ENCODE results near the gene ANXA10.
"Not testable (repeated sequence)": the region's sequence is repeated elsewhere in the genome, so short reads cannot be mapped to it uniquely, and the experiment has no call there.

The ANXA10 gene

DNA sequence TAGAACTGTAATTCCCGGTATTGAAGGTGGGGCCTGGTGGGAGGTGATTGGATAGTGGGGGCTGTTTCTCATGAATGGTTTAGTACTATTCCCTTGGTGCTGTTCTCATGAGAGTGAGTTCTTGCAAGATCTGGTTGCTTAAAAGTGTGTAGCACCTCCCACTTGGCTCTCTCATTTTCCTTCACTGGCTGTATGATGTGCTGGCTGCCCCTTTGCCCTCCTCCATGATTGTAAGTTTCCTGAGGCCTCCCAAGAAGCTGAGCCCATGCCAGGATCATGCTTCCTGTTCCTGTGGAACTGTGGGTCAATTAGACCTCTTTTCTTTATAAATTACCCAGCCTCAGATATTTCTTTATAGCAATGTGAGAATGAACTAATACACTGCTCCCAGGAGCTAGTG is 8.7 kb downstream of the ANXA10 start:
- Histone ChIP-seq H3K79me2 (ENCODE audit: insufficient read depth, low read length) (no peaks in the 10 kb centered on the region), H3K9me2 (replicated peaks; ENCODE audit: low read depth, low read length) (no peaks in the 10 kb centered on the region), H4K20me1 (ENCODE audit: insufficient read depth, low read length, poor library complexity, severe bottlenecking) (no peaks in the 10 kb centered on the region), H3K4me3 (ENCODE audit: low read length, poor library complexity, severe bottlenecking) (no peak overlapping the region), H2AFZ (ENCODE audit: low read length) (no peak overlapping the region), H3K4me1 (ENCODE audit: insufficient read depth, low read length, poor library complexity, severe bottlenecking) (no peaks in the 10 kb centered on the region), H3K27me3 (ENCODE audit: insufficient read depth, low read length, poor library complexity, severe bottlenecking) (no peaks in the 10 kb centered on the region), H3K36me3 (ENCODE audit: insufficient read depth, low read length) (no peaks in the 10 kb centered on the region), H3K4me2 (ENCODE audit: low read depth, low read length, poor library complexity, severe bottlenecking) (no peak overlapping the region), H3F3A (ENCODE audit: low read depth) (no peaks in the 10 kb centered on the region), H3K9me3 (ENCODE audit: insufficient read depth, low read depth, low read length) (no peaks in the 10 kb centered on the region), H3K9ac (ENCODE audit: low read depth, low read length, poor library complexity, severe bottlenecking) (no peak overlapping the region)
- TF ChIP-seq, protein P1, sequence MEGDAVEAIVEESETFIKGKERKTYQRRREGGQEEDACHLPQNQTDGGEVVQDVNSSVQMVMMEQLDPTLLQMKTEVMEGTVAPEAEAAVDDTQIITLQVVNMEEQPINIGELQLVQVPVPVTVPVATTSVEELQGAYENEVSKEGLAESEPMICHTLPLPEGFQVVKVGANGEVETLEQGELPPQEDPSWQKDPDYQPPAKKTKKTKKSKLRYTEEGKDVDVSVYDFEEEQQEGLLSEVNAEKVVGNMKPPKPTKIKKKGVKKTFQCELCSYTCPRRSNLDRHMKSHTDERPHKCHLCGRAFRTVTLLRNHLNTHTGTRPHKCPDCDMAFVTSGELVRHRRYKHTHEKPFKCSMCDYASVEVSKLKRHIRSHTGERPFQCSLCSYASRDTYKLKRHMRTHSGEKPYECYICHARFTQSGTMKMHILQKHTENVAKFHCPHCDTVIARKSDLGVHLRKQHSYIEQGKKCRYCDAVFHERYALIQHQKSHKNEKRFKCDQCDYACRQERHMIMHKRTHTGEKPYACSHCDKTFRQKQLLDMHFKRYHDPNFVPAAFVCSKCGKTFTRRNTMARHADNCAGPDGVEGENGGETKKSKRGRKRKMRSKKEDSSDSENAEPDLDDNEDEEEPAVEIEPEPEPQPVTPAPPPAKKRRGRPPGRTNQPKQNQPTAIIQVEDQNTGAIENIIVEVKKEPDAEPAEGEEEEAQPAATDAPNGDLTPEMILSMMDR (conservative IDR thresholded peaks at IDR 0.05; ENCODE audit: low read length): no peak

DNA sequence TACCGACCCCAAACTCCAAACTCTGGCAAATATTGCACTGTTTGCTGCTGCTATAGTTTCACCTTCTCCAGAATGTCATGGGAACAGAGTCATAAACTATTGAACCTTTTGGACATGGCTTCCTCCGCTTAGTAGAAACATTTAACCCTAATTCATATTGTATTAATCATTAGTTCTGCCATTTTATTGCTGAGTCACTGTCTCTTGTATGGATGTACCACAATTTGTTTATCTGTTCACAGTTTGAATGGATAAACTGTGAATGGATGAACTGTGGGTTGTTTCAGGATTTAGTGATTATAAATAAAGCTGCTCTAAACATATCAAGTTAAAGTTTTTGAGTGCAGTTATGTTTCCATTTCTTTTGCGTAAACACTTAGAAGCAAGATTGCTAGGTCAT is 10.1 kb downstream of the ANXA10 start:
- H3K4me1 ChIP-seq (ENCODE audit: insufficient read depth, low read length, poor library complexity, severe bottlenecking): no peaks in the 10 kb centered on the region
- no peaks in the 10 kb centered on the region for H3K79me2 ChIP-seq (ENCODE audit: insufficient read depth, low read length)
- no peaks in the 10 kb centered on the region for H3K9me2 ChIP-seq (replicated peaks; ENCODE audit: low read depth, low read length)
- H4K20me1 ChIP-seq (ENCODE audit: insufficient read depth, low read length, poor library complexity, severe bottlenecking): no peaks in the 10 kb centered on the region
- no peak overlapping the region for H2AFZ ChIP-seq (ENCODE audit: low read length)
- no peak overlapping the region for H3K9ac ChIP-seq (ENCODE audit: low read depth, low read length, poor library complexity, severe bottlenecking)
- H3K36me3 ChIP-seq (ENCODE audit: insufficient read depth, low read length): no peaks in the 10 kb centered on the region
- no peaks in the 10 kb centered on the region for H3K9me3 ChIP-seq (ENCODE audit: insufficient read depth, low read depth, low read length)
- no peak overlapping the region for H3K4me3 ChIP-seq (ENCODE audit: low read length, poor library complexity, severe bottlenecking)
- TF ChIP-seq, protein P1 (conservative IDR thresholded peaks at IDR 0.05; ENCODE audit: low read length): no peak
- no peak for TF ChIP-seq EZH2phosphoT487 (IDR thresholded peaks at IDR 0.05; ENCODE audit: borderline replicate concordance)
- H3K27me3 ChIP-seq (ENCODE audit: insufficient read depth, low read length, poor library complexity, severe bottlenecking): no peaks in the 10 kb centered on the region
- no peak overlapping the region for H3K4me2 ChIP-seq (ENCODE audit: low read depth, low read length, poor library complexity, severe bottlenecking)
- H3F3A ChIP-seq (ENCODE audit: low read depth): no peaks in the 10 kb centered on the region

DNA sequence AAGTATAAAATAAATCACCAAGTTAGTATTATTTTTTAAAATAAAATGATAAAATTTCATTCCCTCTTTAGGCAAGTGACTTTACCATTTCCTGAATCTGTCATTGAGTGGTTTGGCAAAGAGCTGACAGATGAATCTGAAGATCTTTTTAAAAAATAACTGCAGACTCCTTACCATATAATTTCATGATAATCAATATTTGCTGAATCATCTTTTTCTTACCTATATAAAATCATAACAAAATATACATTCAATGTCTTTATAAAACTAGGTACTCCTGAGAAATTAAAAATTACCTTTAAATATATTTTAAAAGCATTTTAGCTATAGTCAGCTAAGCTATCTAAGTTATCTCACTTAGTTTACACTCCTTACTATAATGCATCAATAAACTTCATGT is 17.2 kb downstream of the ANXA10 start:
- no peaks in the 10 kb centered on the region for H3F3A ChIP-seq (ENCODE audit: low read depth)
- no peaks in the 10 kb centered on the region for H3K36me3 ChIP-seq (ENCODE audit: insufficient read depth, low read length)
- no peak overlapping the region for H3K4me2 ChIP-seq (ENCODE audit: low read depth, low read length, poor library complexity, severe bottlenecking)
- H3K4me1 ChIP-seq (ENCODE audit: insufficient read depth, low read length, poor library complexity, severe bottlenecking): no peaks in the 10 kb centered on the region
- no peak overlapping the region for H3K9ac ChIP-seq (ENCODE audit: low read depth, low read length, poor library complexity, severe bottlenecking)
- H3K27me3 ChIP-seq (ENCODE audit: insufficient read depth, low read length, poor library complexity, severe bottlenecking): no peaks in the 10 kb centered on the region
- H3K9me2 ChIP-seq (replicated peaks; ENCODE audit: low read depth, low read length): no peaks in the 10 kb centered on the region
- H3K4me3 ChIP-seq (ENCODE audit: low read length, poor library complexity, severe bottlenecking): no peak overlapping the region
- TF ChIP-seq, protein P1 (conservative IDR thresholded peaks at IDR 0.05; ENCODE audit: low read length): no peak
- no peak for TF ChIP-seq EZH2phosphoT487 (IDR thresholded peaks at IDR 0.05; ENCODE audit: borderline replicate concordance)
- H4K20me1 ChIP-seq (ENCODE audit: insufficient read depth, low read length, poor library complexity, severe bottlenecking): no peaks in the 10 kb centered on the region
- no peaks in the 10 kb centered on the region for H3K9me3 ChIP-seq (ENCODE audit: insufficient read depth, low read depth, low read length)
- H3K79me2 ChIP-seq (ENCODE audit: insufficient read depth, low read length): no peaks in the 10 kb centered on the region
- H2AFZ ChIP-seq (ENCODE audit: low read length): no peak overlapping the region

DNA sequence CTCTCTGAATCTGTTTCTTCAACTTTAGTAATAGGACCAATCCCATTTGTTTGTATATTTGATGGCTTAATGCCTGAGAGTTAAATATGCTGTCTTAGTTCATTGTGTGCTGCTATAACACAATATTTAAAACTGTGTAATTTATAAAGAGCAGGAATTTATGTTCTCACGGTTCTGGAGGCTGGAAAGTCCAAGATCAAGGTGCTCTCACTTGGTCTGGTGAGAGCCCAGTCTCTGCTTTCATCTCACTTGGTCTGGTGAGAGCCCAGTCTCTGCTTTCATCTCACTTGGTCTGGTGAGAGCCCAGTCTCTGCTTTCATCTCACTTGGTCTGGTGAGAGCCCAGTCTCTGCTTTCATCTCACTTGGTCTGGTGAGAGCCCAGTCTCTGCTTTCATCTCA is 20.7 kb downstream of the ANXA10 start:
- not testable (repeated sequence) for H3K4me2 ChIP-seq (ENCODE audit: low read depth, low read length, poor library complexity, severe bottlenecking); H3F3A ChIP-seq (ENCODE audit: low read depth); H3K9ac ChIP-seq (ENCODE audit: low read depth, low read length, poor library complexity, severe bottlenecking)

More for the DNA sequence above, 20.7 kb downstream of the ANXA10 start:
- not testable (repeated sequence) for H3K9me3 ChIP-seq (ENCODE audit: insufficient read depth, low read depth, low read length); H3K4me1 ChIP-seq (ENCODE audit: insufficient read depth, low read length, poor library complexity, severe bottlenecking); H3K36me3 ChIP-seq (ENCODE audit: insufficient read depth, low read length); H3K27me3 ChIP-seq (ENCODE audit: insufficient read depth, low read length, poor library complexity, severe bottlenecking); H2AFZ ChIP-seq (ENCODE audit: low read length); H4K20me1 ChIP-seq (ENCODE audit: insufficient read depth, low read length, poor library complexity, severe bottlenecking); H3K9me2 ChIP-seq (replicated peaks; ENCODE audit: low read depth, low read length); H3K4me3 ChIP-seq (ENCODE audit: low read length, poor library complexity, severe bottlenecking); H3K79me2 ChIP-seq (ENCODE audit: insufficient read depth, low read length)

Measured in Loucy (cell line).